Endothelial cell of umbilical vein (primary cell): ENCODE results near the gene GRIA3. TPM values are rescaled to one million over a fixed set of nuclear protein-coding genes. Genes with fewer than 3 reads are reported as not detected.

Experiments
- BruUV-seq: library from RNA; stranded (reverse); fragments of 400-500 nt; replicated peaks from 2 replicates; lab custom pipeline; 2021; lab: Mats Ljungman, UMichigan
- CTCF ChIA-PET: fragments of 300-600, 350-600 bp; sonication (Branson Sonifier 250); formaldehyde crosslinking; loops from one replicate; lab custom pipeline; 2021; ENCODE audit warnings: antibody characterized with exemption, inconsistent platforms; lab: Charles Lee
- POLR2A ChIA-PET: fragments of 300-600, 350-600 bp; sonication (Branson Sonifier 250); formaldehyde crosslinking; loops from one replicate; lab custom pipeline; 2021; ENCODE audit warnings: antibody characterized with exemption, inconsistent platforms; lab: Charles Lee
- DNase-seq: peaks from one replicate; pipeline ENCODE4 v3.0.0-alpha.2; 2011; ENCODE audit warnings: low read depth, low spot score
- FAIRE-seq: peaks from 2 replicates; lab custom pipeline; 2011; peaks lifted over from hg19 to GRCh38; lab: Jason Lieb, UNC
- H2AFZ ChIP-seq: 2 replicates; pipeline ENCODE4 v1.6.0; 2012; ENCODE audit warnings: low read depth, low read length, control low read depth, inconsistent platforms
- H3K27ac ChIP-seq: 2 replicates; pipeline ENCODE4 v1.5.1; 2011; ENCODE audit warnings: low read depth, mild to moderate bottlenecking, control low read depth, low read length, moderate library complexity; ENCODE audit not compliant: insufficient read depth
- H3K27me3 ChIP-seq, 2 experiments: 2 replicates each; pipeline versions ENCODE4 v1.6.0 to v1.6.1; 2011; ENCODE audit warnings: low read length in 2 of 2, mixed read lengths in 1 of 2; ENCODE audit not compliant: control insufficient read depth in 2 of 2, insufficient read depth in 2 of 2
- H3K36me3 ChIP-seq, 2 experiments: 2 replicates in 1 of 2; 3 replicates in 1 of 2; pipeline ENCODE4 v1.5.1; 2011; ENCODE audit warnings: low read length in 2 of 2, mild to moderate bottlenecking in 1 of 2, moderate library complexity in 1 of 2; ENCODE audit not compliant: control insufficient read depth in 2 of 2, insufficient read depth in 2 of 2; ENCODE audit errors: extremely low read depth in 1 of 2
- H3K4me1 ChIP-seq: 3 replicates; pipeline ENCODE4 v1.5.1; 2011; ENCODE audit warnings: mild to moderate bottlenecking, low read length; ENCODE audit not compliant: control insufficient read depth, insufficient read depth; ENCODE audit errors: extremely low read depth
- H3K4me2 ChIP-seq: 2 replicates; pipeline ENCODE4 v1.6.1; 2011; ENCODE audit warnings: low read length, control low read depth, mixed read lengths; ENCODE audit not compliant: insufficient read depth
- H3K4me3 ChIP-seq, 3 experiments: fragments of 200-600 bp in 1 of 3; sonication (generic), shearing (Covaris generic) in 1 of 3; replicated peaks in 1 of 3; 2 replicates each; pipeline ENCODE4 v1.5.1; 2011 to 2016; ENCODE audit warnings: control low read depth in 3 of 3, low read length in 3 of 3, mild to moderate bottlenecking in 2 of 3, inconsistent platforms in 1 of 3, low read depth in 1 of 3, moderate library complexity in 1 of 3; ENCODE audit not compliant: insufficient read depth in 1 of 3
- H3K79me2 ChIP-seq: 2 replicates; pipeline ENCODE4 v1.6.0; 2012; ENCODE audit warnings: low read length, inconsistent platforms; ENCODE audit not compliant: control insufficient read depth, insufficient read depth
- H3K9ac ChIP-seq: replicated peaks from 2 replicates; pipeline ENCODE3; 2011; ENCODE audit warnings: low read length, control low read depth; ENCODE audit not compliant: insufficient read depth; ENCODE audit errors: extremely low read depth
- H3K9me1 ChIP-seq: replicated peaks from 3 replicates; pipeline ENCODE4 v1.6.0; 2011; ENCODE audit warnings: mild to moderate bottlenecking, low read length; ENCODE audit not compliant: control insufficient read depth, insufficient read depth; ENCODE audit errors: extremely low read depth
- H3K9me3 ChIP-seq: replicated peaks from 2 replicates; pipeline ENCODE4 v1.5.1; 2012; ENCODE audit warnings: low read length, inconsistent platforms; ENCODE audit not compliant: control insufficient read depth, insufficient read depth
- H4K20me1 ChIP-seq: replicated peaks from 2 replicates; pipeline ENCODE3; 2011; ENCODE audit warnings: mild to moderate bottlenecking, low read length; ENCODE audit not compliant: control insufficient read depth, insufficient read depth; ENCODE audit errors: extremely low read depth
- CTCF ChIP-seq, 2 donors: IDR thresholded peaks; 1 replicate in 1 of 2; 2 replicates in 1 of 2; pipeline ENCODE4 v1.5.1; 2011; ENCODE audit warnings: low read length in 2 of 2, mild to moderate bottlenecking in 2 of 2, moderate library complexity in 2 of 2, control low read depth in 1 of 2, inconsistent platforms in 1 of 2, low read depth in 1 of 2; ENCODE audit not compliant: insufficient read depth in 1 of 2; ENCODE audit errors: extremely low read depth in 1 of 2
- EZH2 ChIP-seq: IDR thresholded peaks from 2 replicates; pipeline ENCODE4 v1.6.1; 2012; ENCODE audit warnings: borderline replicate concordance, low read depth, mild to moderate bottlenecking, moderate library complexity, low read length, inconsistent platforms; ENCODE audit not compliant: severe bottlenecking
- FOS ChIP-seq: IDR thresholded peaks from 2 replicates; pipeline ENCODE4 v1.6.1; 2011; ENCODE audit warnings: mild to moderate bottlenecking, low read length, moderate library complexity, borderline replicate concordance; ENCODE audit not compliant: insufficient read depth
- GATA2 ChIP-seq: IDR thresholded peaks from 2 replicates; pipeline ENCODE4 v1.7.0; 2011; ENCODE audit warnings: low read depth, mild to moderate bottlenecking, moderate library complexity, mixed read lengths, low read length; ENCODE audit not compliant: insufficient read length, insufficient read depth
- JUN ChIP-seq: IDR thresholded peaks from 2 replicates; pipeline ENCODE4 v1.6.1; 2011; ENCODE audit warnings: borderline replicate concordance, low read depth; ENCODE audit not compliant: insufficient read length, insufficient read depth
- MAX ChIP-seq: IDR thresholded peaks from 2 replicates; pipeline ENCODE4 v1.6.1; 2011; ENCODE audit not compliant: insufficient read depth, insufficient read length
- MYC ChIP-seq: IDR thresholded peaks from one replicate; pipeline ENCODE4 v1.6.1; 2011; ENCODE audit warnings: mild to moderate bottlenecking, low read depth, low read length
- POLR2A ChIP-seq: IDR thresholded peaks from 2 replicates; pipeline ENCODE4 v1.6.1; 2012; ENCODE audit warnings: low read depth, mild to moderate bottlenecking, control low read depth, low read length
- POLR2AphosphoS5 ChIP-seq: IDR thresholded peaks from 2 replicates; pipeline ENCODE4 v1.6.1; 2012; ENCODE audit warnings: low read depth, mild to moderate bottlenecking, control low read depth, low read length, moderate library complexity; ENCODE audit not compliant: insufficient read depth
- dilution Hi-C: fragments of 300-500 bp; cut with MboI; formaldehyde crosslinking; loops from one replicate; pipeline ENCODE4 v1.15.0; 2019; ENCODE audit warnings: low sequenced_read_pairs; ENCODE audit not compliant: extremely low pct_ligation_motif_present
- intact Hi-C: fragments of 100-400 bp; cut with micrococcal nuclease; formaldehyde crosslinking; loops from one replicate; pipeline ENCODE4 v1.10.0; 2022
- polyA plus RNA-seq, 4 experiments: library from polyadenylated mRNA; depleted of rRNA in 3 of 4; stranded (reverse) in 3 of 4; unstranded in 1 of 4; fragments of >200 nt; gene quantifications; 2 replicates each; pipeline versions ENCODE4 v1.2.1 to v1.2.3, GENCODE V29; 2011 to 2012; ENCODE audit warnings: missing spikeins in 1 of 4
- total RNA-seq: library from RNA; stranded (reverse); gene quantifications from 2 replicates; pipeline ENCODE4 v1.2.3, GENCODE V29; 2021

Gene GRIA3
- total and polyA plus RNA-seq, 2 donors (not counting 3 experiments of a cell fraction or from before 2014, with no cell fraction given), result not detected

GRCh38 chrX:123171781-123172180 is 12.3 kb upstream of the GRIA3 start:
- Histone ChIP-seq H3K4me2 (no peak overlapping the region), H3K4me1 (no peaks in the 10 kb centered on the region), H3K79me2 (no peaks in the 10 kb centered on the region), H3K9me1 (no peaks in the 10 kb centered on the region), H3K4me3 (no peak overlapping the region), H4K20me1 (no peaks in the 10 kb centered on the region), H2AFZ (no peak overlapping the region), H3K36me3 (no peaks in the 10 kb centered on the region), H3K9me3 (no peaks in the 10 kb centered on the region), H3K27ac (no peak overlapping the region), H3K27me3 (no peaks in the 10 kb centered on the region), H3K9ac (no peak overlapping the region)
- ChIA-PET POLR2A (no interaction called here), CTCF (no interaction called here)
- intact Hi-C loops, result no loop called here
- DNase-seq (peak; percentile 41), FAIRE-seq (no peak)
- dilution Hi-C loops, result no loop called here
- TF ChIP-seq POLR2AphosphoS5, result no peak
- TF ChIP-seq EZH2, result no peak
- TF ChIP-seq GATA2, result no peak
- BruUV-seq, result no TSS peak

- dilution Hi-C loops, result no loop called here
- no peak for FAIRE-seq
- H3K36me3 ChIP-seq, result no peaks in the 10 kb centered on the region
- TF ChIP-seq EZH2 (no peak), GATA2 (no peak), CTCF (IDR thresholded peaks at IDR 0.05; ENCODE audit: extremely low read depth in 1 of 2, insufficient read depth in 1 of 2, low read depth in 1 of 2, low read length in 2 of 2) (no peak), MAX (no peak), JUN (no peak), POLR2A (no peak), MYC (no peak), POLR2AphosphoS5 (no peak), FOS (no peak)
- DNase-seq, result no peak
- H3K9me3 ChIP-seq, result no peaks in the 10 kb centered on the region
- H2AFZ ChIP-seq, result no peak overlapping the region
- H3K4me2 ChIP-seq, result no peak overlapping the region
- no peaks in the 10 kb centered on the region for H3K79me2 ChIP-seq
- intact Hi-C loops, result no loop called here
- BruUV-seq, result no TSS peak
- no peaks in the 10 kb centered on the region for H3K9me1 ChIP-seq
- H3K4me3 ChIP-seq, result no peak overlapping the region
- ChIA-PET POLR2A (no interaction called here), CTCF (no interaction called here)
- no peaks in the 10 kb centered on the region for H3K4me1 ChIP-seq
- no peak overlapping the region for H3K9ac ChIP-seq
- H3K27ac ChIP-seq, result no peak overlapping the region
- no peaks in the 10 kb centered on the region for H3K27me3 ChIP-seq
- H4K20me1 ChIP-seq, result no peaks in the 10 kb centered on the region
Observed at GRCh38 chrX:123172869-123173268, 11.2 kb upstream of the GRIA3 start.
